GM18499 (cell line): Measurements from ENCODE around the gene INSYN1.
"Not testable (repeated sequence)": the region's sequence is repeated elsewhere in the genome, so short reads cannot be mapped to it uniquely, and the experiment has no call there.

Experiments used
- ATAC-seq: cut with Tn5 transposase; IDR thresholded peaks from one replicate; pipeline ENCODE4 v1.9.1; 2021; ENCODE audit warnings: moderate number of reproducible peaks; ENCODE audit not compliant: insufficient read depth, unreplicated experiment

Gene INSYN1, protein sequence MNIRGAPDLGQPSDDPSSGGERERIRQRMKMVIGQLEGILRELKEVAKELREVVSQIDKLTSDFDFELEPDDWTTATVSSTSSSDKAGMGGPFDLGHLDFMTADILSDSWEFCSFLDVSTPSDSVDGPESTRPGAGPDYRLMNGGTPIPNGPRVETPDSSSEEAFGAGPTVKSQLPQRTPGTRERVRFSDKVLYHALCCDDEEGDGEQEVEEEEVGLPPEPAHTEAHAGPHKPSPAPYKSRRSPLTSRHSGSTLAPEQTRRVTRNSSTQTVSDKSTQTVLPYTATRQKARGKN

DNA sequence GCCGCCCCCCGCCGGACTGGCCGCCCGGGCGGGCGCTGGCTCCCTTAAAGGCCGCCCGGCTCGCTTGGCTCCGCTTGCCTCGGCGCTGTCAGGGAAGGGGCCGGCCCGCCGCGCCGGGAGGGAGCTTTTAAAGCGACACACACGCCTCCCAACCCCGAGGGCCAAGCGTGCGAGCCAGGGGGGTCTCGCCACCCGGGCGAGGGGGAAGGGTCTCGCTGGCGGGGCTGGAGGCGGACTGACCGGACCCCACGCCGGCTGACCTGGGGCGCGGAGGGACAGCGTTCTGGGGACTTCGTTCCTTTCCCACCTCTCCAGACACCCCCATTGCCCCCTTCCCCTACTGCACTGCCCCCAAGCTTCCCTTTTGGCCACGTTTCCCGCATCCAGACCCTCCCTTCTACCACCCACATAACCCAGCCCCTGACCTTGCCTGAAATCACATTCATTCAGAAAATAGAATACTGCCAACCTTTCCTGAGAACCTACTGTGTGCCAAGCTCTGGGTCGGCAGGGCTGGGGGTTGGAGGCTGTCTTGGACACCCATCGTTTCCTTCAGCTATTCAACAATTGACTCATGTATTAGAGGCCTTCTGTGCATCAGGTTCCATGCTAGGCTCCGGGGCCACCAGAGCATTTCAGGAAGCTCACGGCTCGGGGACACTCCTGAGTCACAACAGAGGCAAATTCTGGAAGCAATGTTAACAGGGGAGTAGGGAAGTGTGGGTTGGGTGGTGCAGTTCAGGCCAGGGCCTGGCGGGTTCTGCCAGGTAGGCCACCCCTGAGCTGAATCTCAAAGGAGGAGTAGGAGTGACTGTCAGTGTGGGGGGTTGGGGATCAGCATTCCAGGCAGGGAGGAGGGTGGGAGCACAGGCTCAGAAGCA lies at the start of gene INSYN1:
Gene INSYN1 (minus strand): TSS at position 102 of the 881 bp plus-strand sequence. CDS start 2,221 bp downstream, outside the sequence.
- no peak for ATAC-seq

DNA sequence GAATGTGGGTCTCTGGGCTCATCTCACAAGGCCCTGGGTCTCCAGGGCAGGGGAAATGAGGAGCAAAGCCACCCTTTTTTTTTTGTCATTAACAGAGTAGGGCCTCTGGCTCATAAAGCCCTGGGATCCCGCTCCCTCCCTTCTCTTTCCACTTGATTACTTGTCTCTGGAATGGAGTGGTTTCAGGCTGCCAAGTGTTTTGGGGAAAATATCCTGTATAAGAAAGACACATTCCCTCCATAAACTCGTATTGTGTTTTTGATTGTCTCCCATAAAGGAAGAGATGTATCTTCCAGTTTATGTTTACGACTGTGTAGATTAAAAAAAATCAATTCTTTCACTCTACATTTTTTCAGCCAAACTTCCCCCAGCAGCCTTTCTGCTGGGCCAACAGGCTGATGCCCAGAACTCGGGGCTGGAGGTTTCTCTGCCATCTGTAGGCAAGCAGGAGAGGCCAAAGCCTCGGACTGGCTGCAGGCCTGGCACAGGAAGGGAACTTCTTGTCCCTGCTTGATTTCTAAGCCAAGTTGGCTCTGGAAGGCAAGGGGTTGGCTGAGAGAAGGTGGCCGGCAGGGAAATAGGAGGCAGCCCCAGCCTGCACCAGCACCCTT lies 49.4 kb upstream of the INSYN1 start:
- ATAC-seq: no peak

DNA sequence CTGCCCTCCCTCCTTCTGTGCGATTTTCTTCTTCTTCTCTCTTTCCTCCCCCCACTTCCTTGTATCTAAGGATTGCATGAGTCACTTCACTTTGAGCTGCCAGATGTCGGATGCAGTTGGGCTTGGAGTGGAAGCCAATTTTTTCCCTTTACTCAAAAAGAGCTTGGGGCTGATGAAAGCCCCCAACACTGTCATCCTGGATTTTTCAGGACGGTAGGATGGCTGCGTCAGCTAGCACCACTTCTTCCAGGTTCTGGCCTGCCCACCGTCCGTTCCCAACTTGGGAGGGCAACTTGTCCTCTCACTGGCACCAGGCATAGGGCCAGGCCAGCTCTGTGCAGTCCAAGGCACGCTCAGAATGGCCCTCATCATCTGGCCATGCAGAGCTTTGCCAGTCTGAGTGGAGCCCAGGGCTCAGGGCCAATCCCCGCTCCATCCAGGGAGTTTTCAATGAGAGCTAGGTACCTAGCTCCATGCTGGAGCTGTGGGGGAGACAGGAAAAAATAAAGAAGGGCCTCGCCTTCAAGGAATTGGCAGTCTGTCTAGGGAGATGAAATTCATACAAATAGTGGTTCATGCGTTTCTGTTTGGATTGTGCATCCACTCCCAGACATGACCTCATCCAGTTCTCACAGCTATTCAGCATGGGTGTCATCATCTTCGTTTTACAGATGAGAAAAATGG lies 47.7 kb upstream of the INSYN1 start:
- ATAC-seq: no peak

DNA sequence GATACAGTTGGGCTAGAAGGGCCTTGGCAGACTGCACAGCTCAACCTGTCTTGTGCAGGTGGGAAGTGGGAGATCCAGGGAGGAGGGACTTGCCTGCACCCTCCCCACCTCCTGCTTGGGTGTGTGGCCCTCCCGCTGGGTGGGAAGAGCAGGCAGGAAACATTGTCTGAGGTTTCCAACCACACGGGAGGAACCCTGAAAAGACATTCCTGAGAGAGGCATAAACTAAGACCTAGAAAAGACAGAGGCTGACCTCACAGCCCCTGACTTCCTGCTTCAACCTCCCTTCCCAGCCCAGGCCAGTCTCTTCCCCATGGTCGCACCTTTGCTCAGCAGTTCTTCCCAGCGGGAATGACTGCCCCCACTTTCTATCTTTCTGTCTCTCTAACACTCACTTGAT lies 46.3 kb upstream of the INSYN1 start:
- no peak for ATAC-seq

DNA sequence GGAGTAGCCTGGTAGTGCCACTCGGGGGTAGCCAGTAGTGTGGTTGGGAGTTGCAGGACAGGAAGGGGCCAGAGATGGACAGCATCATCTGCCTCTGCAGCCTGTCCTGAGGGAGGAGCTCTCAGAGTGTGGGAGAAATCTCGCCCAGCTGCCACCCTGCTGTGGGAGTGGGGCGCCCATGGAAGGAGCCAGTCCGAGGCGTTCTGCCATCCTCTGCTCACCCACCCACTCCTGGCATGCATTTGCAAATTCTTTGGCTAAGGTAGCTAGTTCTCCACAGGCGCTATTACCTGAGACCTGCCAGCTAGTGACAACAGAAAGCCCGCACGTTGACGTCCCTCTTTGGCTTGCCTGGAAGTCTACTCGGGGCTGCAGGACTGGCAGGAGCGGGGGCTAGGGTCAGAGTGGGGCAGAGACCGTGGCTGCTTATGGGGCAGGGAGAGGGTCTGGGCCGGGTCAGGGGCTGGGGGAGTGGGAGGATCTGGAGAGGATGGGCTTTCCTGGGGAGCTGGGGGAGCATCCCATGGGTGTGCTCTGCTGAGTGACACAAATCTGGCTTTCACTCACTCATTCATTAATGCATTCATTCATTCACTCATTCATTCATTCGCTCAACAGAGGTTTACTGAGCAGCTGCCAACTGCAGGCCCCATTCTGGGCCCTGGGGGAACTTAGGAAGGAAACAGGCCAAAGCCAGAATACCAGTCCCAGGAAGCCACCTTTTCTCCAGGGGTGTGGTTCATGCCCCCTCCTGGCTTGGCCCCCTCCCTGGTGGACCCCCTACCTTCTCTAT lies 44.4 kb upstream of the INSYN1 start:
- ATAC-seq: no peak

DNA sequence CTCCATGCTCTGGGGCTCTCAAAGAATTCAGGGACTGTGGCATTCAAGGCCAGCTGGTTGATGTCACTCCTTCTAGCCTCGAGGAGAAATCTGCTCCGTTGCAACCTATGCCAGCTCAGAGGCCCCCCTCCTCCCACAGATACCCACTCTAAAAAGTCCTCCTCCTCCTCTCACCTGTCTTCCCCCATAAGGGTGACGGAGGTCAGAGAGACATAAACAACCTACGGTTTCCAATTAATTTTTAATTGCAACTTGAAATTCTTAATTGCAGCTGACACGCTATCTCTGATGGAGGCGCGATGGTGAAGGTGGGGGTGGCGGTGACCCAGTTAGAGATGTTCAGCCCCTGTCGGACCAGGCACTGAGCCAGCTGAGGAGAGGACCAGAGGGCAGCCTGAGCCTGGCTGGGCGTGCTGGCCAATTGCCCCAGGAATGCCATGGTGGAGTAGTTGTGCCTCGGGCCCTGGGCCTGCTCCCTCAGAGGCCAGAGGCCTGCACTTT lies 43.2 kb upstream of the INSYN1 start:
- ATAC-seq: no peak

DNA sequence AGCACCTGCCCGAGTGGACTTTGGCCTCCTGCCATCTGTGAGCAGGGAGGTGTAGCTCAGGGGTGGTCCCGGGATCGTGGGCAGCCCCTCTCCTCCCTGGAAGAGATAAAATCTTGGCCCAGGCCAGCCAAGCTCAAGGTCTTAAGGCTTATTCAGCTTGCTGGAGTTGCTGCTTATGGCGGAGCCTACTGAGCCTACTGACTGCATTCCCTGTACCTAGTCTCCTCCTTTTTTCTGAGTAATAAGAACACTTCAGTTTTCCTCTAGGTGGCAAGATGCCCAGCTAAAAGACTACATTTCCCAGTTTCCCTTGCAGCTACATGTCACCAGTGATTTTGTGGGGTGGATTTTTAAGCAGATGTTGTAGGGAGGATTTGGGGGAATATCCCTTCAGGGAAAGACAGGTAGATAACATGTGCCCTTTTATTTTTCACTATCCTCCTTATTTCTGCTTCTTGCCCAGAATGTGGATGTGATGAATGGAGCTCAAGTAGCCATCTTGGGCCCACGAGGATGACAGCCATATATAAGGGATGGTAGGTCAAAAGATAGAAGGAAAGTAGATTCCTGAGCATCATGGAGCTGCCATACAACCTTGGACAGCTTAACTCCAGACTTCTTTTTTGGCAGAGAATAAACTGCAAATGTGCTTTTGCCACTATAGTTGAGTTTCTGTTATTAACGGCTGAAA lies 41.4 kb upstream of the INSYN1 start:
- ATAC-seq: no peak

DNA sequence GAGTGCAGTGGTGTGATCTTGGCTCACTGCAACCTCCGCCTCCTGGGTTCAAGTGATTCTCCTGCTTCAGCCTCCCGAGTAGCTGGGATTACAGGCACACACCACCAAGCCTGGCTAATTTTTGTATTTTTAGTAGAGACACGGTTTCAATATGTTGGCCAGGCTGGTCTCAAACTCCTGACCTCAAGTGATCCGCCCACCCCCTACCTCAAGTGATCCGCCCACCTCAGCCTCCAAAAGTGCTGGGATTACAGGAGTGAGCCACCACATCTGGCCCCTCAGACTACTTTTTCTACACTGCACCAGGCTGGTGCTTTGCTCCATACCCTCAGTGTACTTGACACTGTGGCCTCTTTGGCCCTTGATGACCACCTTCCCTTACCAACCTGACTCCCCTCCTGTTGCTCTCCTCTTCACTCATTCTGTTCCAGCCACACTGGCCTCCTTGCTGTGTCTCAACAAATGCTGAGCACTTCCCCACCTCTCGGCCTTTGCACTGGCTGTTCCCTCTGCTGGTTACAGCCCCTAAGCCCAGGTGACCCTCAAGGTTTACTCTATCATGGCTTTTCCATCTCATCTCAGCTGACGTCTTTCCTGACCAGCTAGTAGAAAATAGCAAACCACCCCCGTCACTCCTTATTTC lies 39.9 kb upstream of the INSYN1 start:
- ATAC-seq: not testable (repeated sequence)

DNA sequence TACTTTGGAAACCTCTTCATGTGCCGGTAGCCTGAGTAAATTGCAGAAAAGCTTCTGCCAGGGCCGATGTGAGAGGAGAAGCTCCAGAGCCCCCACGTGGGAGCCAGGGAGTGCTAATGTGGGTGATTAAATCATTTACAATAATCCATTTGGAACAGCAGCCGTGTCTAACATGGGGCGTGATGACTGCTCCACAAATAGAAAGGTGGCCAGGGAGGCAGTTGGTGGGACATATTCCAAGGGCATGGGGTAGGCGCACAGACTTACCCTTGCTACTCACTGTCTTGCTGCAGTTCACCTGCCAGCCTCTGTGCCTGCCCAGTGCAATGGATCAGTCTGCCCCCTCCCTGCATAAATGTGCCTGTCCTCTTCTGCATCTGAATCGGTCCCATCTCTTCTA lies 39.3 kb upstream of the INSYN1 start:
- ATAC-seq: no peak

DNA sequence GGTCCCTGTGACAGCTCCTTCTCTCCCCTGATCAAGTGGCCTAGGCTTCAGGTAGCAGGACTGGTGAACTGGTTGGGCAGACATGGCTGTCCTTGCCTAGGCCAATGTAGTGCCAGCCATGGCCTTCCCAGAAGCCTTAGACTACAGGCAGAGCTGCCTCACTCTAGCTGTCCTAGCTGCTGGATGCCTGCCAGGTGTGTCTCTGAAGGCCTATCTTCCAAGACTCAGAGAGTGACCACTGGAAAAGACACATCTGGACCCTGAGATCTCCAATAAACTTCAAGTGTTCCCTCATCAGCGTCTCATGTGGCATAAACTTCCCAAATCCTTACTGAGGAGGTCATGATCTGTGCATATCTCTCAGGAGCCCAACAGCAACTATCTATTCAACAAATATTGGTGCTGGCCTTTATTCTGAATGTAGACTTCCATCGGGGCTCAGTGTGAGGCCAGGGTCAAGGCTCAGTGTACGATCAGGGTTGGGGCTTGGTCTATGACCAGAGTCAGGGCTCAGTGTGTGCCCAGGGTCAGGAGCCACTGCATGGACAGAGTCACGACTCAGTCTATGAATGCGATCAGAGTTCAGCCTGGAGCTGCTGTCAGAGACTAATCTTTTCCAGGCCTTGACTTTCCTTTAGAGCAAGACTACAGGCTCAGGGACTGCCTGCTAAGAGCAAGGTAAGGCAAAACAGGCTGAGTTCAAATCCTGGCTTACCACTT lies 36.5 kb upstream of the INSYN1 start:
- no peak for ATAC-seq

DNA sequence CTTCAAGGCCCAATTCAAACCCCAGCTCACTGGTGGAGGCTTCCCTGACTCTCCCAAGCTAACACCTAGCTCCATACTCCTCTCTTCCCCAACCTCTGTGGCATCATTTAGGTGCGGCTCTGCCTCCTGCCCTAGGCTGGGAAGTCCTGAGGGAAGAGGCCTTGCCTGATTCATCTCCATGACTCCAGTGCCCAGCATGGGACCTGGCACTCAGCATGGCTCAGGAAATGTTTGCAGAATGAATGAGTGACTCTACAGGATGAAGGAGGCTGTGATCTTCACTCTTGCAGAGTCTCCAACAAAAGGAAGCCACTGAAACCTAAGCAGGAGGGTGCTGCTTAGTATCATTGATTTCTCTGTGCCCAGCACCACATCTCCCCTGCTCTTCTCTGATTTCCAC lies 34.5 kb upstream of the INSYN1 start:
- no peak for ATAC-seq

DNA sequence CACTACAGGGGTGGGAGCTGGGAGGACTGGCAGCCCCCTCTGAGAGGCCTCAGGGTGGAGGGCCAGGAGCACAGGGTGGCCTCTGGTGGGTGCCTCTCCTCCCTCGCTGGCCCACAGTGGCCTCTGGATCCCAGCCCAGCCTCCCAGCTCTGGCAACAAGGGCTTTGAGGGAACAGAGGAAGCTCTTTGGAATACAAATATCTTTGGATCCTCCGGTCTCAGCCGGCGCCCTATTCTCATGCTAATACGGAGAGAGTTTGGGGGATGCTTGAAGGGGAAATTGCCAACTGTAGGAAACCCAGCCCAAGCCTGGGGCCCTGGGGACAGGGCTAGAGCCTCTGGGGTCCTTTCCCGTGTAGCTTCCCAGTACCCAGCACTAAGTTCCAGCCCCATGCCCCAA lies 33.4 kb upstream of the INSYN1 start:
- ATAC-seq: no peak

DNA sequence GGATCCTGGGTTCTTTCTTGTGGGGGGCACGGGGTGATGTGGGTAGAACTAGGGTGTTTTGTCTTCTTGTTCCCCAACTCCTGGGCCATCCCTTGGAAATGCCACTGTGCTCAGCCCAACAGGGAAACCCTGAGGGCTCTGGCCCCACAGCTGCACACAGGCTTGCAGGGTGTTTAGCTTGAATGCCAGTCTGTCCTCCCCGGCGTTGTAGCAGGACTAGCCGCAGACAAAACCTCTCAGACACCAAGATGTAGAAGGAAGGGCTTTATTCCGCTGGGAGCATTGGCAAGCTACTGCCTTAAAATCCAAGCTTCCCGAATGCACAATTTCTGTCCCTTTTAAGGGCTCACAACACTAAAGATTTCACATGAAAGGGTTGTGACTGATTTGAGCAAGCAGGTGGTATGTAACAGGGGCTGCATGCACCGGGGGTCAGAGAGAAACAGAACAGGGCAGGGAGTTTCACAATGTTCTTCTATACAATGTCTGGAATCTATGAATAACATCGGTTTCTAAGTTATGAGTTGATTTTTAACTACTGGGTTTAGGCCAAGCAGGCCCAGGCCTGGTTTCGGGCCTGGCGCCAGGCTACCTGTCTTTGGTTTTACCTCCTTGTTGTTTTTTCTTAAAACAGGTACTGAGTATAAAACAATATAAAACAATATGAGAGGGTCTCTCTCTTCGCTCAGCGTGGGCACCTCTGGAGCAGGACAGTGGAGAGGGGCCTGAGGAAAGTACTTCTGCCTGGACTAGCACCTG lies 32.3 kb upstream of the INSYN1 start:
- not testable (repeated sequence) for ATAC-seq

DNA sequence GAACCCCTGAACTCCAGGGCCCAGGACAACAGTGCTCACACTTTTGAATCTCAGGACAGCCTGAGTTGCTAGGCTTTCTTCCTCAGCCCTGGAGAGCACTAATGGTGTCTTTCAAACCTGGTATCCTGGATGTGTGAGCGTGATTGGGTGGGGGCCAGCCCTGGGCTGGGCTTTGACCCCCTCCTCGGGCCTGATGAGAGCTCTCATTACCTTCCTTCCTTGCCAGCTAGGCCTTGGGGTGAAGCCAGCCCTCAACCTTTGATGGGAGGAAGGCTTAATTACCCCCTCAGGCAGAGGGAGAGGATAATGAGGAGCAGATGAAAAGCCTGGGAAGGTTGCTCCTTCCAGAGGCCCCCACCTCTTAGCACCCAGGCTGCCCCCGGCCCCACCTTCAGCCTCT lies 31.1 kb upstream of the INSYN1 start:
- no peak for ATAC-seq

DNA sequence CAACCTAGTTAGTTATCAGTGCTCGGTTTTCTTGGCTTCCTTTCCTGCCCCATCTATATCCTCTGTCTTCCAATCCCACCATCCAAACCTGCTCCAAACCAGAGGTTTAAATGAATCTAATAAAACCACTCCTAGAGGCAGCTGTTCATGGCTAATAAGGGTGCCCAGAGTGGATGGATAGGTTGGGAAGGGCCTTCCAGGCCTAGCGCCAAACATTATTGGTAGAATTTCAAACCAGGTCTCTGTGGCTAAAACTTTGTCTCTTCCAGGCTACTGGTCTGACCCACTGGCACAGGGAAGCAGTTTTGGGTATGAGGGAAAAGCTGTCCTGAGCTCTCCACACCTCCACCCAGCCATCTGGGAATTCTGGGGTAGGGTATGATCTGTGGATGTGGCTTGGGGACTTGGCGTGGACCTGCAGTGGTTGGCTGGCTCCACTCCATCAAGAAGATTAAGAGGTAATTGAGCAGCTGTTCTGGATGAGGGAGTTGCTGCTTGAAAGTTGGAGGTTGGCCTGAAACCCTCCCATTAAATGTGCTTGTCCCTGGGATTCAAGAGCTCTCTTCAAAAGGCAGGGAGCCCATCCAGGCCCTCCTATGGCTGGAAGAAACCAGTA lies 29.3 kb upstream of the INSYN1 start:
- no peak for ATAC-seq

DNA sequence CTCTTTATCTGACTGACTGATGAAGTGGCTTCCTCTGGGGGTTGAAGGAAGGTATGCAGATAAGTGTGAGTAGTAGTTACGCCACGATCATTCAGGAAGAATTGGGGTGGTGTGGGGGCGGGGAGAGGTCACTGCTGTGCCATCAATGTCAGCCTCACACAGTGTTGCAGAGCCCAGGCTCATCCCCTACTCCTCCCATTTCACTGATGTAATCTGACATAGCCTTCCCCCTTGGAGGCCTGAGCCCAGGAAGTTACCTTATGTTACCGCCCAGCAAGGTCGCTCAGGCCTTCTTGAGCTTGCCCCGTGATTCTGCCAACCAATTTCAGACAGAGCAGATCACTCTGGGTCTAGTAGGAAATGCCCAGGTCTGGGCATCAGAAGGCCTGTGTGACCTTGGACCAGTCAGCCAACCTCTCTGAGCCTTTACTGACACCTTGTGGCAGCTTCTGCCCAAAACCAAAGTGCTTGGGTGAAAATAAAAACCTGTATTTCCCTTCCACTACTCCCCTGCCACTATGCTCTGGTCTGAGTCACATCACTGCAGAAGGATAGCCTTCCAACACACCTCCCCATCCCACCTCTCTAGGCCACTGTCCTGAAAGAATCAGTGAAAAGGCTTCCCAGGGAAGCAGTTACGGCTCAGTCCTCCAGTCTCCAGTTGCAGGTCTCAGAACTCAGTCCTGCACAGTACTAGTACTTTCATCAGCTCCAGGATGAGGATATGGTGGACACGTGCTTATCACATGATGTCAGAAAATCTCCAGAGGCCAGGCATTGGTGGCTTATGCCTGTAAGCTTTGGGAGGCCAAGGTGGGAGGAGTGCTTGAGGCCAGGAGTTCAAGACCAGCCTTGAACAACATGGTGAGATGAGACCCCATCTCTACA lies 28.1 kb upstream of the INSYN1 start:
- no peak for ATAC-seq
